ENCODE measurements around the gene SSUH2. TPM values are rescaled to one million over a fixed set of nuclear protein-coding genes. Genes with fewer than 3 reads are reported as not detected.

SSUH2 gene
- polyA plus RNA-seq, 5 donors, result 1.5 to 2.7 (median 2.3) TPM

- DNase-seq, result no peak
Observed at GRCh38 chr3:8643693-8644365, 769 bp downstream of the SSUH2 start.

GRCh38 chr3:8642001-8642400, 2.6 kb downstream of the SSUH2 start:
- no peak for DNase-seq

- no peak for DNase-seq
Observed at GRCh38 chr3:8641472-8641871, 3.1 kb downstream of the SSUH2 start.

- no peak for DNase-seq
Observed at GRCh38 chr3:8640223-8640622, 4.4 kb downstream of the SSUH2 start.

- DNase-seq, result no peak
Observed at GRCh38 chr3:8639659-8640000, 5.0 kb downstream of the SSUH2 start.

- DNase-seq, result no peak
Observed at GRCh38 chr3:8638994-8639658, 5.5 kb downstream of the SSUH2 start.

- DNase-seq, result no peak
Observed at GRCh38 chr3:8637348-8637747, 7.2 kb downstream of the SSUH2 start.

GRCh38 chr3:8635631-8636030, 9.0 kb downstream of the SSUH2 start:
- DNase-seq, result no peak

- DNase-seq, result no peak
Observed at GRCh38 chr3:8635125-8635524, 9.5 kb downstream of the SSUH2 start.

- DNase-seq, result no peak
Observed at GRCh38 chr3:8632402-8633237, 12.0 kb downstream of the SSUH2 start.

GRCh38 chr3:8631661-8632060, 12.9 kb downstream of the SSUH2 start:
- no peak for DNase-seq

- DNase-seq, result no peak
Observed at GRCh38 chr3:8629151-8630021, 15.2 kb downstream of the SSUH2 start.

- no peak for DNase-seq
Observed at GRCh38 chr3:8627949-8628348, 16.6 kb downstream of the SSUH2 start.

- no peak for DNase-seq
Observed at GRCh38 chr3:8627201-8627940, 17.2 kb downstream of the SSUH2 start.

GRCh38 chr3:8625991-8626390, 18.6 kb downstream of the SSUH2 start:
- no peak for DNase-seq

GRCh38 chr3:8624612-8625011, 20.0 kb downstream of the SSUH2 start:
- DNase-seq, result no peak

GRCh38 chr3:8623741-8624140, 20.9 kb downstream of the SSUH2 start:
- DNase-seq, result no peak

- DNase-seq, result peak; percentile 65 to 71
Observed at GRCh38 chr3:8622873-8623691, 21.5 kb downstream of the SSUH2 start.

GRCh38 chr3:8621872-8622271, 22.7 kb downstream of the SSUH2 start:
- DNase-seq, result no peak

GRCh38 chr3:8621141-8621540, 23.5 kb downstream of the SSUH2 start:
- DNase-seq, result no peak

Measured in right lung (tissue), 5 donors.